ENCODE data around the gene GOLPH3. TPM values are rescaled to one million over a fixed set of nuclear protein-coding genes. Genes with fewer than 3 reads are reported as not detected.

GOLPH3 gene
- total and polyA plus RNA-seq, 2 of the 8 experiments (the other 6 are each of a cell fraction or from before 2014, with no cell fraction given), result 53.7 to 93.6 TPM

GRCh38 chr5:32197032-32197431, 22.9 kb upstream of the GOLPH3 start:
- Histone ChIP-seq H3K4ac (replicated peaks; ENCODE audit: insufficient read length, low read depth, low read length) (no peak overlapping the region), H2AFZ (ENCODE audit: low read length) (no peak overlapping the region), H2BK20ac (ENCODE audit: low read length) (no peak overlapping the region), H3K27ac (ENCODE audit: low read depth, low read length) (no peak overlapping the region), H3K9me3 (ENCODE audit: insufficient read depth in 2 of 2, low read depth in 1 of 2, low read length in 1 of 2) (no peaks in the 10 kb centered on the region), H2BK5ac (ENCODE audit: low read depth, low read length) (no peak overlapping the region), H2BK12ac (ENCODE audit: low read depth, low read length) (no peak overlapping the region), H3K23me2 (ENCODE audit: low read depth, low read length) (no peaks in the 10 kb centered on the region), H3K4me3 (ENCODE audit: extremely low read depth in 1 of 4, insufficient read depth in 2 of 4, low read depth in 3 of 4, low read length in 4 of 4) (no peak overlapping the region), H2BK15ac (ENCODE audit: low read length) (no peak overlapping the region), H3K79me1 (ENCODE audit: low read depth, low read length) (no peaks in the 10 kb centered on the region), H3K79me2 (ENCODE audit: control insufficient read depth in 1 of 2, insufficient read depth in 2 of 2, low read length in 2 of 2) (no peaks in the 10 kb centered on the region), H4K8ac (ENCODE audit: extremely low read depth, insufficient read depth, low read length) (no peak overlapping the region), H2BK120ac (replicated peaks; ENCODE audit: low read depth, low read length) (no peak overlapping the region), H4K20me1 (replicated peaks in 1 of 2; ENCODE audit: control insufficient read depth in 1 of 2, insufficient read depth in 2 of 2, low read length in 2 of 2) (no peaks in the 10 kb centered on the region), H3K36me3 (ENCODE audit: control insufficient read depth in 2 of 4, insufficient read depth in 4 of 4, low read length in 3 of 4) (no peaks in the 10 kb centered on the region), H3K27me3 (replicated peaks in 1 of 4; ENCODE audit: control insufficient read depth in 3 of 4, extremely low read depth in 1 of 4, insufficient read depth in 3 of 4, low read length in 3 of 4) (no peaks in the 10 kb centered on the region), H3K9ac (replicated peaks in 1 of 4; ENCODE audit: extremely low read depth in 1 of 4, low read depth in 3 of 4, low read length in 3 of 4) (no peak overlapping the region), H4K5ac (ENCODE audit: insufficient read length, low read depth, low read length) (no peak overlapping the region), H3K56ac (replicated peaks; ENCODE audit: insufficient read length, low read depth, low read length) (no peak overlapping the region), H4K91ac (replicated peaks; ENCODE audit: insufficient read length, low read length) (no peak overlapping the region), H3K4me2 (ENCODE audit: insufficient read depth in 1 of 2, low read depth in 2 of 2, low read length in 2 of 2) (no peak overlapping the region), H3K14ac (ENCODE audit: insufficient read length) (no peak overlapping the region), H3K23ac (ENCODE audit: insufficient read length) (no peak overlapping the region), H3K18ac (ENCODE audit: extremely low read depth, low read length) (no peak overlapping the region), H3K4me1 (replicated peaks in 1 of 4; ENCODE audit: control insufficient read depth in 3 of 4, insufficient read depth in 4 of 4, low read length in 3 of 4) (no peaks in the 10 kb centered on the region), H2AK5ac (ENCODE audit: low read depth, low read length) (no peak overlapping the region)
- DNase-seq (ENCODE audit: low read depth in 1 of 2, low spot score in 2 of 2) (no peak), FAIRE-seq (no peak)
- WGBS, 2 experiments (ENCODE audit: extremely low coverage in 1 of 2, insufficient coverage in 1 of 2, insufficient read length in 1 of 2, insufficient replicate concordance in 2 of 2, low coverage in 1 of 2, low lambda C conversion rate in 2 of 2, missing lambda C conversion rate in 1 of 2), result 87% methylated on average over 6 of the region's 6 CpGs; no CpG with 5 or more reads in 1 of the 2 experiments
- CTCF ChIA-PET (ENCODE audit: partially characterized antibody), result no interaction called here
- TF ChIP-seq SP4 (IDR thresholded peaks at IDR 0.05; ENCODE audit: low read length), result no peak
- no peak for TF ChIP-seq EP300 (IDR thresholded peaks at IDR 0.05; ENCODE audit: borderline replicate concordance in 1 of 2, low read depth in 2 of 2, low read length in 2 of 2)
- TF ChIP-seq SUZ12 (IDR thresholded peaks at IDR 0.05; ENCODE audit: low read length), result no peak
- no peak for TF ChIP-seq GTF2F1 (IDR thresholded peaks at IDR 0.05; ENCODE audit: borderline replicate concordance, low read depth, low read length)
- TF ChIP-seq MAFK (IDR thresholded peaks at IDR 0.05; ENCODE audit: low read depth, low read length), result no peak
- TF ChIP-seq BACH1 (IDR thresholded peaks at IDR 0.05; ENCODE audit: low read length), result no peak
- TF ChIP-seq CREB1 (IDR thresholded peaks at IDR 0.05), result no peak
- no peak for TF ChIP-seq TAF1 (IDR thresholded peaks at IDR 0.05; ENCODE audit: low read depth, low read length)
- no peak for TF ChIP-seq SP1 (IDR thresholded peaks at IDR 0.05; ENCODE audit: low read depth, low read length)
- TF ChIP-seq KDM1A (IDR thresholded peaks at IDR 0.05; ENCODE audit: borderline replicate concordance, low read length), result no peak
- no peak for TF ChIP-seq NRF1 (IDR thresholded peaks at IDR 0.05; ENCODE audit: low read depth, low read length)
- TF ChIP-seq CBX8 (IDR thresholded peaks at IDR 0.05; ENCODE audit: borderline replicate concordance, low read depth, low read length), result no peak
- no peak for TF ChIP-seq SP2 (IDR thresholded peaks at IDR 0.05; ENCODE audit: low read length)
- POLR2A ChIA-PET (ENCODE audit: partially characterized antibody), result interaction anchor here (1.5 kb wide), 1 partner anchor 24 kb away, joined by 3 read pairs; no protein-coding TSS in a partner anchor

Data from H1 (cell line).